HEK293T (cell line): ENCODE data around the gene KIZ.

Experiments used
- CTCF ChIA-PET: fragments of 350-600 bp; formaldehyde crosslinking; extraction: SDS; loops from one replicate; lab custom pipeline; 2021; ENCODE audit warnings: antibody characterized with exemption, inconsistent platforms; lab: Yijun Ruan, JAX
- POLR2A ChIA-PET: fragments of 350-600 bp; formaldehyde crosslinking; extraction: SDS; loops from one replicate; lab custom pipeline; 2020; ENCODE audit warnings: antibody characterized with exemption, inconsistent platforms; lab: Yijun Ruan, JAX
- DNase-seq: peaks from one replicate; pipeline ENCODE4 v3.0.0; 2012; ENCODE audit warnings: mixed read lengths; ENCODE audit errors: extremely low spot score
- ARNT ChIP-seq: fragments of 450-650 bp; IDR thresholded peaks from 2 replicates; pipeline ENCODE4 v1.6.1; 2017; ENCODE audit warnings: mild to moderate bottlenecking
- BHLHE40 ChIP-seq: fragments of 450-650 bp; IDR thresholded peaks from 2 replicates; pipeline ENCODE4 v1.6.1; 2016; ENCODE audit warnings: mild to moderate bottlenecking, moderate library complexity, borderline replicate concordance
- CTBP1 ChIP-seq: fragments of 450-650 bp; IDR thresholded peaks from 2 replicates; pipeline ENCODE4 v1.6.1; 2016; ENCODE audit warnings: borderline replicate concordance
- ELF4 ChIP-seq: fragments of 450-650 bp; IDR thresholded peaks from 2 replicates; pipeline ENCODE4 v1.6.1; 2017; ENCODE audit warnings: antibody characterized with exemption
- FOXA1 ChIP-seq: fragments of 450-650 bp; IDR thresholded peaks from 2 replicates; pipeline ENCODE4 v1.6.1; 2016; ENCODE audit warnings: mild to moderate bottlenecking
- FOXK2 ChIP-seq: fragments of 450-650 bp; IDR thresholded peaks from 2 replicates; pipeline ENCODE4 v1.6.1; 2016; ENCODE audit warnings: mild to moderate bottlenecking
- FOXM1 ChIP-seq: fragments of 450-650 bp; IDR thresholded peaks from 2 replicates; pipeline ENCODE4 v1.6.1; 2017; ENCODE audit warnings: mild to moderate bottlenecking, borderline replicate concordance
- HDGF ChIP-seq: fragments of 450-650 bp; IDR thresholded peaks from 2 replicates; pipeline ENCODE4 v1.6.1; 2017; ENCODE audit warnings: antibody characterized with exemption, borderline replicate concordance
- L3MBTL2 ChIP-seq: fragments of 450-650 bp; conservative IDR thresholded peaks from 2 replicates; pipeline ENCODE4 v1.6.1; 2016; ENCODE audit warnings: mild to moderate bottlenecking
- LEF1 ChIP-seq: fragments of 450-650 bp; IDR thresholded peaks from 2 replicates; pipeline ENCODE4 v1.6.1; 2017; ENCODE audit warnings: mild to moderate bottlenecking, borderline replicate concordance
- NFRKB ChIP-seq: fragments of 450-650 bp; IDR thresholded peaks from 2 replicates; pipeline ENCODE4 v1.6.1; 2016; ENCODE audit warnings: mild to moderate bottlenecking, moderate library complexity
- PKNOX1 ChIP-seq: fragments of 450-650 bp; IDR thresholded peaks from 2 replicates; pipeline ENCODE4 v1.6.1; 2016
- SP1 ChIP-seq: fragments of 450-650 bp; IDR thresholded peaks from 2 replicates; pipeline ENCODE4 v1.6.1; 2017
- SUZ12 ChIP-seq: fragments of 450-650 bp; IDR thresholded peaks from 2 replicates; pipeline ENCODE4 v1.6.1; 2016; ENCODE audit warnings: mild to moderate bottlenecking
- TARDBP ChIP-seq: fragments of 450-650 bp; IDR thresholded peaks from 2 replicates; pipeline ENCODE4 v1.6.1; 2016
- ZNF384 ChIP-seq: fragments of 450-650 bp; IDR thresholded peaks from 2 replicates; pipeline ENCODE4 v1.6.1; 2016

KIZ gene

DNA sequence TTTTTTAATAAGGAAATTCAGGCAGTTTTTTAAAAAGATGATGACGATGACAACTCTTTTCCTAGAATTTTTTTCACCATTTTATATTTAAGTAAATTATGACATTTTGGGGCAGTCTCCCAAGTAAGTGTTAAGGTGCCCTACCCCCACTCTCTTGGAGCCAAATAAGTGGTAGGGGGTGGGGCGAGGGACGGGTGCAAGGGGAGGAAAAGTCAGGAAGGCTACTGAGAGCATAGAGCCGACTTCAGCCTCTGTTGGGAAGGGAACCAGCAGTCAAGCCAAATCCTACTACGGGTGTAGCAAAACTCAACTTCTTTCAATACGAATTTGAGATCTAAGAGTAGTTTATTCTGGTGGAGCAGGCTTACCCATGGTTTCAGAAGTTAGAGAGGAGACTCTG lies 54.4 kb downstream of the KIZ start:
- CTCF ChIA-PET = no interaction called here
- TF ChIP-seq BHLHE40 (no peak), NFRKB (no peak)
- no peak for DNase-seq
- POLR2A ChIA-PET = no interaction called here

DNA sequence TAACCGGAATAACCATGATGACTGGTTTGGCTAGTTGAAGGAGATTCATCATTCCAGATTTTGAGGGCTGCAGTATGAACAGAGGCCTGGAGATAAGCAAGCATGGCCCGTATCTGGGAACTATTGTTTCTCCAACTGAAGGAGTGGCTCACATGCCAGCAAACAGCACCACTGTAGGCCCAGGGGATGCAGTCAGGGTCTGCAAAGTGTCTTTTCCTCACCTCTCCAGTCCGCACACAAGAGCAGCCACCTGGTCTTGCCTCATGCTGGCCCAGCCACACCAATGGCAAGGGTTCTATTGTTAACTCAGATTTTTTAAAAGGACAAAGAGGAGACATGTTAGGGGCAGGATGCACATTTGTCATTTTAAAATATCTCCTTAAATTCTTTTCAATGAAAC lies 55.1 kb downstream of the KIZ start:
- TF ChIP-seq FOXK2 (no peak), L3MBTL2 (no peak), SUZ12 (no peak), ELF4 (no peak), CTBP1 (no peak), ZNF384 (no peak)
- DNase-seq = no peak
- ChIA-PET CTCF (no interaction called here), POLR2A (no interaction called here)

- TF ChIP-seq CTBP1 (no peak), ARNT (no peak), FOXK2 (no peak), ELF4 (no peak), NFRKB (no peak)
- no peak for DNase-seq
- ChIA-PET POLR2A (interaction anchor here (1.3 kb wide), 1 partner anchor 57 kb away, joined by 3 read pairs; the partner anchor contains the start of gene KIZ), CTCF (interaction anchor here (0.6 to 1.0 kb wide), 2 partner anchors 322 to 359 kb away, joined by 4 to 7 read pairs; no protein-coding TSS in a partner anchor)
Measured at GRCh38 chr20:21182832-21183563, 57.1 kb downstream of the KIZ start.

GRCh38 chr20:21183722-21184121 lies 57.8 kb downstream of the KIZ start:
- ChIA-PET POLR2A (no interaction called here), CTCF (interaction anchor here (1.0 kb wide), 1 partner anchor 322 kb away, joined by 4 read pairs; no protein-coding TSS in a partner anchor)
- no peak for TF ChIP-seq SUZ12
- no peak for TF ChIP-seq L3MBTL2
- no peak for TF ChIP-seq CTBP1
- no peak for TF ChIP-seq HDGF
- no peak for TF ChIP-seq ZNF384
- TF ChIP-seq SP1 = no peak
- no peak for DNase-seq

- DNase-seq = no peak
- CTCF ChIA-PET = no interaction called here
Measured at GRCh38 chr20:21184819-21185218, 58.9 kb downstream of the KIZ start.

GRCh38 chr20:21185849-21186248 lies 60.0 kb downstream of the KIZ start:
- DNase-seq = no peak
- ChIA-PET POLR2A (no interaction called here), CTCF (no interaction called here)
- TF ChIP-seq LEF1 = no peak
- no peak for TF ChIP-seq FOXK2
- no peak for TF ChIP-seq SUZ12

More at GRCh38 chr20:21184819-21185218, 58.9 kb downstream of the KIZ start:
- POLR2A ChIA-PET = no interaction called here
- TF ChIP-seq FOXM1 (no peak), HDGF (no peak), SUZ12 (no peak), BHLHE40 (no peak), LEF1 (no peak), FOXA1 (no peak), TARDBP (no peak), CTBP1 (no peak), ELF4 (no peak), PKNOX1 (no peak), ZNF384 (no peak), SP1 (no peak), L3MBTL2 (no peak)

DNA sequence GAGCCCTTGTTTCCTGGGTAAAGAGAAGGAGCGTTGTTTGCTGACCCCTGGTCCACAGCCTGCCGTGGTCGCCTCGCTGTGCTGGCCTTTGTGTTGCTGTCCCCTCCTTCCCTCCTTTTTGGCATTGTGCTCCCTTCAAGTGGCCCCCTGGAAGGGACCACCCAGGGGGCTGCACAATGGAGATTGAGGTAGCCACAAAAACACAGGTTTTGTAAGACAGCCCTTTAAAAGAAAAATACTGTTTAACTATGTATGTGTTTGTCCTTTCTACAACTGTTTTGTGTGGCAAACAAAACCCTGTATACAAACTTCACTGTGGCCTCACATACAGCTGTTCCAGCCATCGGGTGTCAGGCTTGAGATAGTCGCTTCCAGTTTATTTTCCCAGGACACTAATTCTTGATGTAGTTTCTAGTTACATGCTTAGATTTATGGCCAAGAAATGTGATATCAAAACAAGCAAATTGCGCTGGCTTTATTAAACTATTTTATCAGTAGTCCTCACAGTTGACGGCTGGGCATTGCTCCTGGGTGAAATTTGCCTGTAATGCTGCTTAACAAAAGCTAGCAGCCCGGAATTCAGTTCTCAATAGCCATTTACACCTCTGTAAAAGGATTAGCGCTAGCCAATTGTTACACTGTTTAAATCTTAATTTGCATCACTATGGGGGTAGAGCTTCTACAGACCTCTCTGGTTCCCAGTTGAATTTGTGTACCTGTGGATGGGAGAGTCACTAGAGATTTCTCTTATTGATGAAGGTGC lies 64.1 kb downstream of the KIZ start:
- ChIA-PET POLR2A (no interaction called here), CTCF (no interaction called here)
- peak; percentile 42 for DNase-seq
- TF ChIP-seq FOXK2 (no peak), BHLHE40 (no peak), PKNOX1 (no peak; the same call in 1 of the 2 replicates), TARDBP (no peak), ELF4 (no peak), L3MBTL2 (no peak; the same call in 1 of the 2 replicates), ARNT (no peak), ZNF384 (no peak)
